Eye (tissue), 1 donor: ENCODE results near the gene SHISA2.

Source experiments
- DNase-seq: peaks from one replicate; pipeline ENCODE4 v3.0.0-alpha.2; 2015

SHISA2 gene

GRCh38 chr13:26047040-26047439, 4.8 kb downstream of the SHISA2 start:
- DNase-seq = no peak

DNA sequence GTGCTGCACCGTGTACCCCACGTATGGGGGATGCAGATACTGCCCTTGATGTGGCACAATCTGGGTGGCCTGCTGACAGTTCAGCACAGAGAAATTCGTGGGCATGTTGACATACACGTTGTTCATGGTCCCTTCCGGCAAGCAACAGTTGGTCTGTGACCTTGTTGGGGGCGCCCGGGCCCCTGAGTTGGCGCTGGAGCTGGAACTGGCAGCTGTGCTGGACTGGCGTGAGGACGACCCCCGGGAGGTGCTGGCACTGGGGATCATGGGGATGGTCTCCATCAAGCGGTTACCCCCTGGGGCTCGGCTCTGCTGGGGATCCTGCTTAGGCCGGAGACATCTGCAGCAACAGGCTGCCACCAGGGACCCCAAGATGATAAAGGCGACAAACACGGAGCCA, 5.2 kb downstream of the SHISA2 start:
- DNase-seq = no peak

GRCh38 chr13:26045142-26045541, 6.7 kb downstream of the SHISA2 start:
- no peak for DNase-seq

- DNase-seq = no peak
Observed at GRCh38 chr13:26042785-26043184, 9.0 kb downstream of the SHISA2 start.

GRCh38 chr13:26041444-26041843, 10.4 kb downstream of the SHISA2 start:
- no peak for DNase-seq

GRCh38 chr13:26038931-26039475, 12.8 kb downstream of the SHISA2 start:
- DNase-seq = no peak

GRCh38 chr13:26037302-26037701, 14.5 kb downstream of the SHISA2 start:
- peak; percentile 70 for DNase-seq

GRCh38 chr13:26036383-26036782, 15.4 kb downstream of the SHISA2 start:
- no peak for DNase-seq

DNA sequence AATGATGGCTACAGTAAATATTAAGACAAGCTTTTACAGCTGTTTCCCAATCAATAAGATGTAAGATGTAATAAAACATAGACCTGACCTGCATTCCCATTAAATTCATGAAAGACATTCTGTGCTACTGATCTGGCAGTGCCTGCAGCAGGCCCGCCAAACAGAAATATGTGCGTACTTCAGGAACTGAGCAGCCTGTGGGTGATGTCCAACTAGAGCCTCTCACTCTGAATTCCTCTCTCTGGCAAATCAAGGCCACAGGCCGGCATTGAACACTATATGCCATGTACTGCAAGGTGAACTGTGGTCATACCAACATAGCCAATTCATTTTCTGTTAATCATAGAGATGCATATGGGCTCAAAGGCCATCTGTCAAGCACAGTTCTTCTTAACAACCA, 17.8 kb downstream of the SHISA2 start:
- DNase-seq = no peak

DNA sequence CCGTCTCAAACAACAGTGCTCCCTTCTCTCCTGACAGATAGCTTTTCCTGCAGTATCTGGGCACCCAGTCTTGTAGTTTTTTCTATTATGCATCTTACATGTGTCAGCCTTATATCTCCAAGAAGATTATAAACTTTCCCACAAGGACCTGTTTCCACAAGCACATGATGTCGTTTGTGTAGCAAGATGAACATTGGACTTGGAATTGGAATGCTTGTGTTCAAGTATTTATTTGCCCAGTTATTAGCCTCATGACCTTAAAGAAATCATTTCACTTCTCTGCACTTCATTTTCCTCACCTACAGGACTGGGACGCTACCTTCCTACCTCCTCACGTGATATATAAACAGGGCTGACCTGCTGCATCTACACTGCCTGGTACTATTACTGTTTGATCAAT, 21.5 kb downstream of the SHISA2 start:
- no peak for DNase-seq

- no peak for DNase-seq
Observed at GRCh38 chr13:26029581-26030136, 22.2 kb downstream of the SHISA2 start.

DNA sequence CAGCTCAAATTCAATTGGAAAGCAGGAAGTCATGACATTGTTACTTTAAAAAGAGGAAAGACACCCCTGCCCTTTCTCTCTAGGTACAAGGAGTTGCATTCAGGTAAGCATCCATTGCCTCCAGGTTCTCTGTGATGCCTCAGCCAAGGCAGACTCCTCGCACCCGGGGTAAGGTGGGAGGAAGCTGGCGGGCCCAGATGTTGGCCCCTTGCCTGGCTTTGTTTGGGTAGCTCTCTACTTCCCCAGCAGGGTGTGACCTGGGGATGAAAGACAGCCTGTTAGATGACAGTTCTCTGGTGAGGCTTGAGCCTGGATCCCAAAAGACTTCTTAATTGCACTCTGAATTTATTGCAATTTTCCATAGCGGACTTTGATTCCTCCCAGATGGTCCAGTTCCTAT, 25.6 kb downstream of the SHISA2 start:
- peak; percentile 13 for DNase-seq

GRCh38 chr13:26025771-26026170, 26.0 kb downstream of the SHISA2 start:
- peak; percentile 43 for DNase-seq

GRCh38 chr13:26025196-26025595, 26.6 kb downstream of the SHISA2 start:
- DNase-seq = peak; percentile 74

DNA sequence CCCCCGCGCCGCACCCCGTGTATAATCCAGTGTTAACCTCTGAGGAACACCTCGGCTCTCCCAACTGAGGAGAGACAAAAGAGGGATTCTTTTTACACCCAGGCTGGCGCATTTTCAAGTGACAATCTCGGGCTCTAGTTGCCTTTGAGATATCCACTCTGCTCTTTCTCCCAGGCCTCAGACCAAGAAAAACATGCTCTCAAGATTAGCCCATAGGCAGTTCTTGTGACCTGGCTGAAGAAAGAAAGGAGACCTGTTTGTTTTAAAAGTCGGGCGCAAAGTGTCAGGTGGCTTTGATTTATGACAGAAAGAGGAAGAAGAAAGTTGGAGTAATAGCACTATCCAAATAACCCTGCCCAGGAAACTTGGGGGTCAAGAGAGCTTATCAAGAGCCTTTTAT, 27.3 kb downstream of the SHISA2 start:
- peak; percentile 19 for DNase-seq

DNA sequence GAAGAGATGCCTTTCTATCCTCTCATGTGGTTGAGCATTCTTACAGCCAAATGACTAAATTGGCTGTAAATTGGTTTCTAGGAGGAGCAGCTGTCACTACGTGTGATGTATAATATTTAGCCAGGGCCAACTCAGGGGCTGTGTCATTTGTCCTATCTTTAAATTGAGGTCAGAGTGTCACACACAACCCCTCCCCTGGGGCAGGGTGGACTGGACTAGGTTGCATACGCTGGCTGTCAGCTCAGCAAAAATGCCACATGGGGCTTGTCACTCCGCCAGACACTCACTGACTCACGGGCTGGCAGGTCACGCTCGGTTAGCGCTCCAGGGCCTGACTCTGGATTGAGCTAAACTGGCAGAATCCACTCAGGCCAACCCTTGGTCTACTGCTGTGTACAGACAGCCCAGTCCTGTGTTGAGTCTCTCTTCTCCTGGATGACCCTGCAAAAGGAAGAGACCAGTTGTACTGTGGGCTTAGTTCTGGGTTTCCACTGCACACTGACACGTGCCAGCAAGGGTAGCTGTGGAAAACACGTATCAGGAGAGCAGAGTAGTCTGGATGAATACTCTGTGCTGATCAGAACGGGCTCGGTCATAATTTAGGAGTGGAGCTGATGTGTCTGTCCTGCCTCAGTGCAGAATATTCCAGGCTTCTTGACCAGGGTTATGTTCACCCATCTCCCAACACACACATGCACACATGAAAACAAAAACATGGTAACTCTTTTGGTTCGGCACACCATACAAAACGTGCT, 29.1 kb downstream of the SHISA2 start:
- DNase-seq = peak; percentile 94

- no peak for DNase-seq
Observed at GRCh38 chr13:26021956-26022355, 29.9 kb downstream of the SHISA2 start.

DNA sequence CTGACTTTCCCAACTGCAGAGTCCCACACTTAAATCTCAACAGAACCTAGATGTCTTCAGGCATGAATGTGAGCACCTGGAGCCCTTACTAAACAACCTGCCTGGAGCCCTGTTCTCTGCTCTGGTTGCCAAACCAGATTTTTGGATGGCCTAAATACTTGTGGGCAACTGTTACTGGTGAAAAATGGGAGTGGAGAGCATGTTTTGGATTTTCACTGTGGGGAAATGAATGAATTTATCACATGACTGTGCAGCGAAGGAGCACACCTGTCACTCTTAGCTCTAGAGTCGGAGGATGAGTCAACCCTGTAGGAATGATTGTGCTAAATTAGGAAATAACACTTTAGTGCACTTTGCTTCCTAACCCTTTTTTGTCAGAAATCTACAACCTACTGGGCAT, 30.3 kb downstream of the SHISA2 start:
- DNase-seq = no peak

DNA sequence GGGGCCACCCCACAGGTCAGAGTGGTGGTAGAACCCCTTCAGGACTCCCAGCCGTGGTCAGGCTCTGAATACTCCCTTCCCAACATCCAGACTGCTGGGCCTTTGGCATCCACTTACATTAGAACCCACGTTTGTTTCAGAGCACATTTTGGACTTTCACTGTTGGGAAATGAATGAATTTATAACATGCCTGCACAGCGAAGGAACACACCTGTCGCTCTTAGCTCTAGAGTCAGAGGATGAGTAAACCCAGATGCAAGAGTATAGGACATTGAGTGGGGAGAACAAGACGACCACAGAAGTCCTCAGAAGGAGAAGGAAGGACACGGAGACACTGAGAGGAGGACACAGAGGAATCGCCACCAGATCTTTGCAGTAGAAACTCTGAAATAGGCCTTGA, 30.9 kb downstream of the SHISA2 start:
- no peak for DNase-seq

DNA sequence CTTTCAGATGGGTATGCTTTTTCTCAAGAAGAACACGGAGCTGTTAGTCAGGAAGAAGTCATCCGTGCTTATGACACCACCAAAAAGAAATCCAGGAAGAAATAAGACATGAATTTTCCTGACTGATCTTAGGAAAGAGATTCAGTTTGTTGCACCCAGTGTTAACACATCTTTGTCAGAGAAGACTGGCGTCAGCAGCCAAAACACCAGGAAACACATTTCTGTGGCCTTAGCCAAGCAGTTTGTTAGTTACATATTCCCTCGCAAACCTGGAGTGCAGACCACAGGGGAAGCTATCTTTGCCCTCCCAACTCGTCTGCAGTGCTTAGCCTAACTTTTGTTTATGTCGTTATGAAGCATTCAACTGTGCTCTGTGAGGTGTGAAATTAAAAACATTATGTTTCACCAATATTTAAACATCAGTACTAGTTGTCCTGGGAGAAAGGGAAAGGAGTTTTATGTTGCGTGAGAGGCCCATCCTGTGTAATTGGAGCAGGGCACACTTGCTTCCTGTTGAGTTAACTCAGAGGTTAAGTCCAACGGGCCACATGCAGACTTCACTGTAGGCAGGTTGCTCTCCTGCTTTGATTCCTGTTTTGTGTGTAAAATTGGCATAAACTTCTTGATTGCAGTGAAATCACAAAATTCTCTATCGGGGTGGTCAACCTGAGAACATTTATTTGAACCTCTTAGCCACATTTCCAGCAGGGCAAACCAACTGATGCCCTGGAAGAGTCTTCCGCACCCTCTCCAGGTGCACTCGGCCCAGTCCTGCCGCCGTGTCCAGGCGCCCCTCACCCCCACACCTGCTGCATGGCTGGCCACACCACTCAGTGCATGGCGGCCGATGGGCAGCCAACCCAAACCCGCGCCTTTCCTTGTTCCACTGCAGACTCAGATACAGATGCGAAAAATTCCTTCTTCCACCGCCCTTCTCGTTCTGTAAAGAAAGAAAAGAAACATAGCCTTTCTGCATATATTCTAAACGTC, 31.6 kb downstream of the SHISA2 start:
- peak; percentile 31 for DNase-seq

DNA sequence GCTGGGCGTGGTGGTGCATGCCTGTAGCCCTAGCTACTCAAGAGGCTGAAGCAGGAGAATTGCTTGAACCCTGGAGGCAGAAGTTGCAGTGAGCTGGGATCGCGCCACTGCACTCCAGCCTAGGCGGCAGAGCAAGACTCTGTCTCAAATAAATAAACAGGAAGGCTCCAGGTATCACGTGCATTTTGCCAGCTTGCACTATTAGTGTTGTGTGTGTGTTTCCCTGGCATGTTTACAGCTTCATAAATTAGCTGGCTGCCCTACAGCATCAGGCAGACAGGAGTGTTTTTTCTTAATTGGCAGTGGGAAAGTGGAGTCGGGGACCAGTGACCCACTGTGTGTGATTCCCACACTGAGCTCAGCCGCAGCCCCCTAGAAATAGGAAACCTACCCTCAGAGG, 32.6 kb downstream of the SHISA2 start:
- no peak for DNase-seq

DNA sequence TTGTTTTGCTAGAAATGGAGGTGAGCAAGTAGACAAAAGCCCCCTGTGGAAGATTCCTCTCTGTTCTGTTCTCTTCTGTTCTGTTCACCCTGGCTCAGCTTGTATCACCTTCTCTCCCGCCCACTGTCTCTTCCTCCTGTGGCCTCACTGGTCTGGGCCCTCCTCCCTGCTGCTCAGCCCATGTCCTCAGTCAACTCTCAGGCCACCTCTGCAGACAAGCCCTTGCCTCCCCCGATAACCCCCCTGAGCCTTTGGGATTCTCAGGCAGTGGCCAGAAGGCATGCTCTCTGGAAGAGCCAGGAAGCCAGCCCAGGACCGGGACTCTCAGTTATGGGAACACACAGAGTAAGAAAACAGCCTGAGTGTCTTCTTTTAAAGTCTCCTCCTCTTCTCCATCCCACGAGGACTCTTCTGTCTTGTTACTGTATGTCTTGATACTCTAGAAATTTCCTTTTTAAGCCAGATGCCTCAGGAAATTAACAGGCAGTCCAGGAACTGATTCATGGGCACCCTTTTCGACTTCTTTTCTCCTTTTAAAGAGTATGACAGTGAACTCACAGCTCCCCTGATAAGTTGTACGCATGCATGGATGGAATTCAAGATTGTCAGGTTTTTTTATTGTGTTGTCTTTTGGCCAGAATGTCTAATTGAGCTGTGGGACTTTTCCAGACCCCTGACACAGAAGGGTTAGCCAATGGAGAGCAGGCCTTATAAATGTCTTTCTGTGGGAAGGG, 33.7 kb downstream of the SHISA2 start:
- peak; percentile 15 for DNase-seq
